Measurements from ENCODE around the gene SRCAP. TPM values are rescaled to one million over a fixed set of nuclear protein-coding genes. Genes with fewer than 3 reads are reported as not detected.

Gene SRCAP
- polyA plus RNA-seq, 1 of the 3 experiments (the other 2 are of a cell fraction), result 5.6 TPM

- no peaks in the 10 kb centered on the region for H3K9me3 ChIP-seq
- no peak overlapping the region for H2AFZ ChIP-seq (ENCODE audit: low read depth)
- no peaks in the 10 kb centered on the region for H3K9me2 ChIP-seq
- H3K79me2 ChIP-seq (ENCODE audit: insufficient read depth), result peaks cover 33% of the 10 kb centered on the region
- H4K20me1 ChIP-seq (ENCODE audit: insufficient read depth), result no peaks in the 10 kb centered on the region
- H3K9ac ChIP-seq, result no peak overlapping the region
- no peak overlapping the region for H3K27ac ChIP-seq (ENCODE audit: low read depth in 2 of 2, low read length in 1 of 2)
- DNase-seq, result no peak
- H3K36me3 ChIP-seq (replicated peaks in 1 of 2; ENCODE audit: control insufficient read depth in 1 of 2, insufficient read depth in 2 of 2, low read length in 1 of 2), result peaks cover 16 to 45% of the 10 kb centered on the region in 2 experiments
- H3K4me2 ChIP-seq, result no peak overlapping the region
- 92% methylated on average over 9 of the region's 10 CpGs for WGBS (ENCODE audit: low lambda C conversion rate)
- ChIA-PET POLR2A (interaction anchor here (0.6 kb wide), 1 partner anchor 1920 kb away, joined by 3 read pairs; no protein-coding TSS in a partner anchor), CTCF (interaction anchor here (1.0 kb wide), 1 partner anchor 183 kb away, joined by 4 read pairs; no protein-coding TSS in a partner anchor)
- peaks cover 7% of the 10 kb centered on the region for H3F3A ChIP-seq (replicated peaks; ENCODE audit: insufficient read depth)
- H3K27me3 ChIP-seq (ENCODE audit: insufficient read depth), result no peaks in the 10 kb centered on the region
- TF ChIP-seq TEAD4 (IDR thresholded peaks at IDR 0.05; ENCODE audit: borderline replicate concordance, insufficient read depth) (no peak), EZH2phosphoT487 (IDR thresholded peaks at IDR 0.05; ENCODE audit: borderline replicate concordance, low read depth) (no peak)
- no peak overlapping the region for H3K4me3 ChIP-seq (ENCODE audit: low read depth in 2 of 2, low read length in 1 of 2)
- peaks cover 15 to 23% of the 10 kb centered on the region in 2 experiments for H3K4me1 ChIP-seq (ENCODE audit: control insufficient read depth in 1 of 2, insufficient read depth in 2 of 2, low read depth in 1 of 2, low read length in 1 of 2)
Observed at GRCh38 chr16:30758988-30759491, 60.1 kb downstream of the SRCAP start.

DNA sequence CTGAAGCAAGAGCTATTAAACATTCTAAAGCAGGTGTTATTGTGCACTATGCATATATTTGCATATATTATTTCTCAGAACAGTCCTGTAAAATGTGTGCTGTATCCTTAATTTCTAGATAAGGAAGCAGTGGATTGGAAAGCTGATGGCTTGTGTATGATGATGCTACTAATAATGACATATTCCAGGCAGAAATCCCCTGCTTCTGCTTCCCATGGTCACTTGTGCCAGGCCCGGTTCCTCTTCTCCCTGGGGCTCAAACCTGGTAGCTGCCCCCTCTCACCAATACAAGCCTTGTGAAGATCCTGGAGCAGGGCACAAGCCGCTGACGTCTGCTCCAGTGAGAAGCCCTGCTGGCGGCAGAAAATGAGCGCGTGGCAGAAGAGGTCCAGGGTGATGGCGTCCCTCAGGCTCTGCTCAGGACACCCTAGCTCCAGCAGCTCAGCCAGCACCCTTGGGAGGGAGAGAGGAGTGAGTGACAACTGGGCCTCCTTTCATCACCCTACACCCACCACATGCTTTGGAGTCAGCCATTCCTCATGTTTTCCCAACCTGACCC lies 61.1 kb downstream of the SRCAP start:
- Histone ChIP-seq H2AFZ (ENCODE audit: low read depth) (no peak overlapping the region), H3K9ac (no peak overlapping the region), H3K4me3 (ENCODE audit: low read depth in 2 of 2, low read length in 1 of 2) (no peak overlapping the region), H3K9me2 (no peaks in the 10 kb centered on the region), H4K20me1 (ENCODE audit: insufficient read depth) (no peaks in the 10 kb centered on the region), H3K27me3 (ENCODE audit: insufficient read depth) (no peaks in the 10 kb centered on the region), H3K36me3 (replicated peaks in 1 of 2; ENCODE audit: control insufficient read depth in 1 of 2, insufficient read depth in 2 of 2, low read length in 1 of 2) (peaks cover 16 to 51% of the 10 kb centered on the region in 2 experiments), H3K9me3 (no peaks in the 10 kb centered on the region), H3K4me1 (ENCODE audit: control insufficient read depth in 1 of 2, insufficient read depth in 2 of 2, low read depth in 1 of 2, low read length in 1 of 2) (peaks cover 15 to 26% of the 10 kb centered on the region in 2 experiments), H3K79me2 (ENCODE audit: insufficient read depth) (peaks cover 41% of the 10 kb centered on the region), H3F3A (replicated peaks; ENCODE audit: insufficient read depth) (peaks cover 7% of the 10 kb centered on the region), H3K27ac (ENCODE audit: low read depth in 2 of 2, low read length in 1 of 2) (no peak overlapping the region), H3K4me2 (0 out of 2 replicates have a peak overlapping the region, but pooled peaks have one; percentile 100)
- CTCF ChIA-PET, result interaction anchor here (0.7 to 1.1 kb wide), 3 partner anchors 9 to 182 kb away, joined by 3 to 4 read pairs (median 3); no protein-coding TSS in a partner anchor
- DNase-seq, result no peak
- TF ChIP-seq RFX5 (IDR thresholded peaks at IDR 0.05; ENCODE audit: low read length) (no peak), EZH2phosphoT487 (IDR thresholded peaks at IDR 0.05; ENCODE audit: borderline replicate concordance, low read depth) (no peak), MAX (IDR thresholded peaks at IDR 0.05; ENCODE audit: low read depth) (no peak), YY1 (IDR thresholded peaks at IDR 0.05; ENCODE audit: low read depth) (no peak), CTCF (IDR thresholded peaks at IDR 0.05) (no peak), REST (IDR thresholded peaks at IDR 0.05; ENCODE audit: low read depth, low read length) (no peak), EP300 (IDR thresholded peaks at IDR 0.05; ENCODE audit: borderline replicate concordance in 1 of 2, low read depth in 1 of 2, low read length in 1 of 2) (no peak), CHD2 (IDR thresholded peaks at IDR 0.05; ENCODE audit: low read length, partially characterized antibody) (no peak), SIN3A (IDR thresholded peaks at IDR 0.05; ENCODE audit: borderline replicate concordance, low read depth, low read length) (no peak), PBX3 (IDR thresholded peaks at IDR 0.05) (no peak), GATA2 (CRISPR knock-in tag; IDR thresholded peaks at IDR 0.05) (no peak), JUND (IDR thresholded peaks at IDR 0.05) (no peak), SMC3 (IDR thresholded peaks at IDR 0.05; ENCODE audit: low read depth, low read length) (no peak)
- TF ChIP-seq, protein P1, sequence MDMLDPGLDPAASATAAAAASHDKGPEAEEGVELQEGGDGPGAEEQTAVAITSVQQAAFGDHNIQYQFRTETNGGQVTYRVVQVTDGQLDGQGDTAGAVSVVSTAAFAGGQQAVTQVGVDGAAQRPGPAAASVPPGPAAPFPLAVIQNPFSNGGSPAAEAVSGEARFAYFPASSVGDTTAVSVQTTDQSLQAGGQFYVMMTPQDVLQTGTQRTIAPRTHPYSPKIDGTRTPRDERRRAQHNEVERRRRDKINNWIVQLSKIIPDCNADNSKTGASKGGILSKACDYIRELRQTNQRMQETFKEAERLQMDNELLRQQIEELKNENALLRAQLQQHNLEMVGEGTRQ (IDR thresholded peaks at IDR 0.05; ENCODE audit: borderline replicate concordance, low read depth, low read length), result no peak
- TF ChIP-seq, protein P2, sequence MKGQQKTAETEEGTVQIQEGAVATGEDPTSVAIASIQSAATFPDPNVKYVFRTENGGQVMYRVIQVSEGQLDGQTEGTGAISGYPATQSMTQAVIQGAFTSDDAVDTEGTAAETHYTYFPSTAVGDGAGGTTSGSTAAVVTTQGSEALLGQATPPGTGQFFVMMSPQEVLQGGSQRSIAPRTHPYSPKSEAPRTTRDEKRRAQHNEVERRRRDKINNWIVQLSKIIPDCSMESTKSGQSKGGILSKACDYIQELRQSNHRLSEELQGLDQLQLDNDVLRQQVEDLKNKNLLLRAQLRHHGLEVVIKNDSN (IDR thresholded peaks at IDR 0.05; ENCODE audit: borderline replicate concordance, low read depth), result no peak
- WGBS (ENCODE audit: low lambda C conversion rate), result 85% methylated on average over 6 of the region's 7 CpGs
- POLR2A ChIA-PET, result interaction anchor here (1.7 kb wide), 1 partner anchor 12 kb away, joined by 10 read pairs; the partner anchor contains the start of gene PHKG2
